Spleen (tissue), 7 donors: Measurements from ENCODE around the gene FRMD5.

Source experiments
- POLR2A ChIP-seq, 3 donors: fragments of 450-650 bp; IDR thresholded peaks; one replicate each; pipeline ENCODE4 v1.5.1; 2017; ENCODE audit warnings: antibody characterized with exemption in 3 of 3, mild to moderate bottlenecking in 1 of 3
- POLR2AphosphoS5 ChIP-seq, 3 donors: sonication (generic); formaldehyde crosslinking; IDR thresholded peaks; one replicate each; pipeline ENCODE4 v1.5.1; 2017; ENCODE audit warnings: antibody characterized with exemption in 3 of 3
- TF ChIP-seq, protein P1 (sequence below), 11 experiments: fragments of 200-600 bp in 7 of 11; fragments of 450-650 bp in 4 of 11; sonication (generic) in 4 of 11; IDR thresholded peaks in 8 of 11; conservative IDR thresholded peaks in 3 of 11; 1 replicate in 7 of 11; 2 replicates in 4 of 11; pipeline versions ENCODE4 v1.4.0 to v1.8.0; 2016 to 2021; ENCODE audit warnings: antibody characterized with exemption in 11 of 11, inconsistent platforms in 4 of 11, mild to moderate bottlenecking in 1 of 11
- donor health status: DM: no; HTN: no; CAD: no; lungs with moderate emphysema.
- donor health status: DM: no; HTN: no; CAD: no.
- donor health status: DM: no; HTN: no; CAD: no.

DNA sequence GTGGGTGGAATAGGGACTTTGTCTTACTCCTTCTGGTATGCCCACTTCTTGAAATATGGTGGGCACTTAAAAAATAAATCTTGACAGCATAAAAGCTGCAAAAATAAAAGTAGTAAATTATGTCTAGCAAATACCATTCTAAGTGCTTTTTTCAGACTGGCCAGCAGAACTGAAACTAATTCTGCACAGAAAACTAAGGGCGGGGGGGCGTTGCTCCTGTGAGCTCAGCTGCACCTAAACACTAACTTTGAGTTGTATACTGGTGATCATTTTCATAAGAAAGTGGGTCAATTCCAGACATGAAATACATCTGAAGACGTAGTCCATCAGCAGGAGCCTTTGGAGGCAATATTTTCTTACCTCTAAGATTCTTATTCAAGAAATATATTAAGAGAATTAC, 253.5 kb downstream of the FRMD5 start:
- TF ChIP-seq POLR2A (IDR thresholded peaks at IDR 0.05) (no peak), POLR2AphosphoS5 (IDR thresholded peaks at IDR 0.05) (no peak)
- TF ChIP-seq, protein P1, sequence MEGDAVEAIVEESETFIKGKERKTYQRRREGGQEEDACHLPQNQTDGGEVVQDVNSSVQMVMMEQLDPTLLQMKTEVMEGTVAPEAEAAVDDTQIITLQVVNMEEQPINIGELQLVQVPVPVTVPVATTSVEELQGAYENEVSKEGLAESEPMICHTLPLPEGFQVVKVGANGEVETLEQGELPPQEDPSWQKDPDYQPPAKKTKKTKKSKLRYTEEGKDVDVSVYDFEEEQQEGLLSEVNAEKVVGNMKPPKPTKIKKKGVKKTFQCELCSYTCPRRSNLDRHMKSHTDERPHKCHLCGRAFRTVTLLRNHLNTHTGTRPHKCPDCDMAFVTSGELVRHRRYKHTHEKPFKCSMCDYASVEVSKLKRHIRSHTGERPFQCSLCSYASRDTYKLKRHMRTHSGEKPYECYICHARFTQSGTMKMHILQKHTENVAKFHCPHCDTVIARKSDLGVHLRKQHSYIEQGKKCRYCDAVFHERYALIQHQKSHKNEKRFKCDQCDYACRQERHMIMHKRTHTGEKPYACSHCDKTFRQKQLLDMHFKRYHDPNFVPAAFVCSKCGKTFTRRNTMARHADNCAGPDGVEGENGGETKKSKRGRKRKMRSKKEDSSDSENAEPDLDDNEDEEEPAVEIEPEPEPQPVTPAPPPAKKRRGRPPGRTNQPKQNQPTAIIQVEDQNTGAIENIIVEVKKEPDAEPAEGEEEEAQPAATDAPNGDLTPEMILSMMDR (IDR thresholded peaks at IDR 0.05 in 8 of 11, conservative IDR thresholded peaks at IDR 0.05 in 3 of 11), result no peak
